Choroid plexus epithelial cell (primary cell): ENCODE measurements around the gene ECM2.

Source experiments
- DNase-seq: peaks from one replicate; pipeline ENCODE4 v3.0.0-alpha.2; 2010; ENCODE audit warnings: low read depth
- H3K4me3 ChIP-seq: 2 replicates; pipeline ENCODE4 v1.5.1; 2011; ENCODE audit warnings: low read depth, mild to moderate bottlenecking, control low read depth, low read length, moderate library complexity
- CTCF ChIP-seq: conservative IDR thresholded peaks from 2 replicates; pipeline ENCODE4 v1.5.1; 2011; ENCODE audit warnings: low read depth, mild to moderate bottlenecking, control low read depth, inconsistent platforms, low read length, moderate library complexity

ECM2 gene

GRCh38 chr9:92562461-92562967, 26.7 kb upstream of the ECM2 start:
- DNase-seq, result no peak
- no peak overlapping the region for H3K4me3 ChIP-seq
- TF ChIP-seq CTCF, result no peak

GRCh38 chr9:92561374-92562330, 25.9 kb upstream of the ECM2 start:
- no peak for DNase-seq
- TF ChIP-seq CTCF, result no peak
- no peak overlapping the region for H3K4me3 ChIP-seq

- H3K4me3 ChIP-seq, result no peak overlapping the region
- DNase-seq, result no peak
- no peak for TF ChIP-seq CTCF
These were observed 23.0 kb upstream of the ECM2 start for GRCh38 chr9:92558612-92559374.

GRCh38 chr9:92550765-92551164, 15.0 kb upstream of the ECM2 start:
- no peak overlapping the region for H3K4me3 ChIP-seq
- TF ChIP-seq CTCF, result no peak
- no peak for DNase-seq

- H3K4me3 ChIP-seq, result no peak overlapping the region
- TF ChIP-seq CTCF, result no peak
- DNase-seq, result no peak
These were observed 11.6 kb upstream of the ECM2 start for GRCh38 chr9:92547356-92547755.

GRCh38 chr9:92545002-92545510, 9.3 kb upstream of the ECM2 start:
- no peak for DNase-seq
- no peak for TF ChIP-seq CTCF
- no peak overlapping the region for H3K4me3 ChIP-seq
